Ovary (tissue), 3 donors: ENCODE results near the gene NAALADL2.

Source experiments
- CTCF ChIP-seq, 3 donors: fragments of 450-650 bp in 2 of 3; fragments of 200-600 bp in 1 of 3; IDR thresholded peaks; one replicate each; pipeline versions ENCODE4 v1.5.1 to v1.8.0; 2016 to 2022; ENCODE audit warnings: antibody characterized with exemption in 3 of 3, mild to moderate bottlenecking in 1 of 3
- EP300 ChIP-seq: sonication (generic); formaldehyde crosslinking; IDR thresholded peaks from one replicate; pipeline ENCODE4 v1.6.1; 2017; ENCODE audit warnings: antibody characterized with exemption
- POLR2A ChIP-seq: fragments of 450-650 bp; IDR thresholded peaks from one replicate; pipeline ENCODE4 v1.6.1; 2017; ENCODE audit warnings: antibody characterized with exemption, mild to moderate bottlenecking, moderate library complexity
- donor health status: DM: no; HTN: no; CAD: no.

DNA sequence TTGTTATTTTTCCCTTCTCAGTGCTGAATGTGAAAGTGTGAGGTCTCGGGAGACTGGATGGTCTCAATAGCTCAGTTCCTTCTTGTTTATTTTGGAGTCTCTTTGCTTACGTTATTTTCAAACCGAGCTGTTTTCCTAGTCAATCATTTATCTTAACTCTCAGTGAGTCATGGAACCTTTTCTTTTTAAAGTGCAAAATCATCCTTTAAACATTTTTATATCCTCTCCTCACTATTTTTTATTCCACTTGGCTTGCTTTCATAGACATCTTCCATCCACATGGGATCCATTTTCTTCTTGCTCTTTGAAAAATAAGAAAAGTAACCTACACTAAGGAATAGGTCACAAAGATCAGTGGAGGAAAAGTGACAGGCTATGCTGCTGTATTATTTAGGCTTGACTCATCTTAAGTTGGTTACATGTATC lies 497.8 kb downstream of the NAALADL2 start:
- TF ChIP-seq CTCF (IDR thresholded peaks at IDR 0.05) (no peak), POLR2A (no peak), EP300 (no peak)
